Measurements from ENCODE around the gene GALK2.

Gene GALK2

DNA sequence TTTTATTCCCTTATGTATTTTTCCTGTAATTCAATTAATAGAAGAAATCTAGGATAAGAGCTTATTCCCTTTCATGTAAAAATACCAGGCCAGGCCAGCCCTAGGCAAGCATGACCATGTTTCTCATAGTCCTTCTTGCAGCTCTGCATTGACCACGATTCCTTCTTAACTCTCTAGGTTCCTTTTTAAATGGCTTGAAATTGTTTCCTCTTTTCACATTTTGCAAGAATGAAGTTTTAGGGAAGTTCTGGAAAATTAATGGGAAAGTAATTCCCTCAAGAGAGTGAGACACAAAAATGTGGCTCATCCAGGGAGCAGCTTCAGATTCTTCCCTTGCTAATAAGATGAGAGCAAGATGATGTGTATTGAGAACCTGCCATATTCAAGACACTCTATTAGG lies 136.5 kb downstream of the GALK2 start:
- H3K27ac ChIP-seq (ENCODE audit: low read depth, low read length), result no peak overlapping the region
- peaks cover 3% of the 10 kb centered on the region for H3K79me2 ChIP-seq (ENCODE audit: control insufficient read depth, insufficient read depth, low read length, unreplicated experiment)

DNA sequence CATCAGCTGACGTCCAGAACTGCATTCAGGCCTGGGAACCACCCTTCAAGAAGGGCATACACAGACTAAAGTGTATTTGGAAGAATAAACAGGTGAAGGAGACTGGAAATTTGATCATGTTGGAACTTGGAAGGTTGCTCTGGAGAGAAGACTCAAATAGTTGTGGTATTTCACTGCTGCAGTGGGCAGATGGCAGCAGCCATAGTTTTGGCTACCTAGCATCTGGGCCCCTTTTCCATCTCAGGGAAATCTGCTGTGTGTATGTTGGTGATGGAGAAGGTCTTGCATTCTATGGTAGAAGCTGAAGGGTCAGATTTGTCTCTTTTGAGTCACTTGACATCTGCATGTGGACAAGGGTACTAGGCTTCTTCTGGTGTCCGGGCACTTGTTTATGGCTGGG lies 138.6 kb downstream of the GALK2 start:
- peaks cover 7% of the 10 kb centered on the region for H3K4me1 ChIP-seq (ENCODE audit: control insufficient read depth, insufficient read depth, low read length, unreplicated experiment)
- H2AFZ ChIP-seq (ENCODE audit: low read length, unreplicated experiment), result no peak overlapping the region
- no peak overlapping the region for H3K4me3 ChIP-seq (ENCODE audit: low read depth, low read length)
- no peak overlapping the region for H3K27ac ChIP-seq (ENCODE audit: low read depth, low read length)
- H3K27me3 ChIP-seq (ENCODE audit: insufficient read depth, low read length), result no peaks in the 10 kb centered on the region
- H3K79me2 ChIP-seq (ENCODE audit: control insufficient read depth, insufficient read depth, low read length, unreplicated experiment), result no peaks in the 10 kb centered on the region
- peaks cover 8% of the 10 kb centered on the region for H3K36me3 ChIP-seq (ENCODE audit: insufficient read depth, low read length)

More for the DNA sequence above, 136.5 kb downstream of the GALK2 start:
- Histone ChIP-seq H3K27me3 (ENCODE audit: insufficient read depth, low read length) (no peaks in the 10 kb centered on the region), H3K4me1 (ENCODE audit: control insufficient read depth, insufficient read depth, low read length, unreplicated experiment) (no peaks in the 10 kb centered on the region), H2AFZ (ENCODE audit: low read length, unreplicated experiment) (no peak overlapping the region), H3K36me3 (ENCODE audit: insufficient read depth, low read length) (peaks cover 17% of the 10 kb centered on the region), H3K4me3 (ENCODE audit: low read depth, low read length) (no peak overlapping the region)

- Histone ChIP-seq H3K27me3 (ENCODE audit: insufficient read depth, low read length) (no peaks in the 10 kb centered on the region), H2AFZ (ENCODE audit: low read length, unreplicated experiment) (no peak overlapping the region), H3K4me3 (ENCODE audit: low read depth, low read length) (no peak overlapping the region), H3K36me3 (ENCODE audit: insufficient read depth, low read length) (no peaks in the 10 kb centered on the region), H3K79me2 (ENCODE audit: control insufficient read depth, insufficient read depth, low read length, unreplicated experiment) (no peaks in the 10 kb centered on the region), H3K4me1 (ENCODE audit: control insufficient read depth, insufficient read depth, low read length, unreplicated experiment) (peaks cover 11% of the 10 kb centered on the region), H3K27ac (ENCODE audit: low read depth, low read length) (no peak overlapping the region)
These were observed 139.8 kb downstream of the GALK2 start for GRCh38 chr15:49309889-49310288.

- Histone ChIP-seq H3K4me3 (ENCODE audit: low read depth, low read length) (no peak overlapping the region), H3K36me3 (ENCODE audit: insufficient read depth, low read length) (no peaks in the 10 kb centered on the region)
These were observed 143.6 kb downstream of the GALK2 start for GRCh38 chr15:49313650-49314049.

DNA sequence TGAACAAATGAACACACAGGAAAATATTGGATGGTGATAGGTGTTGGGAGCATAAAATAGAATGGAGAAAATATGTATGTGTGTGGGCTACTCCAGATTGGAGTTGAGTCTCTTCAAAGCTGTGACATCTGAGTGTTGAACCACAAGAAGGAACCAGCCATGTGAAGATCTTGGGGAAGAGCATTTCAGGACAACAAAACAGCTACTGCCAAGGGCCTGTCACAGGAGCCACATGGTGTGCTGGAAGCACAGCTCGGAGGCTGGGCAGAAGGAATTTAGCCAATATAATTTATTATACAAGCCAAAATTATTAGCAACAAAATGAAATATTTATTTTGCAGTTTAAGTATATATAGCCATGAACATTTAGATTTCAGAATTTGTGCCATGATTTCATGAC lies 144.7 kb downstream of the GALK2 start:
- Histone ChIP-seq H3K36me3 (ENCODE audit: insufficient read depth, low read length) (0 out of 2 replicates have a peak, but pooled peaks cover 4% of the 10 kb centered on the region), H3K4me3 (ENCODE audit: low read depth, low read length) (no peak overlapping the region), H3K27ac (ENCODE audit: low read depth, low read length) (no peak overlapping the region), H3K79me2 (ENCODE audit: control insufficient read depth, insufficient read depth, low read length, unreplicated experiment) (no peaks in the 10 kb centered on the region), H3K4me1 (ENCODE audit: control insufficient read depth, insufficient read depth, low read length, unreplicated experiment) (peaks cover 11% of the 10 kb centered on the region), H2AFZ (ENCODE audit: low read length, unreplicated experiment) (no peak overlapping the region), H3K27me3 (ENCODE audit: insufficient read depth, low read length) (no peaks in the 10 kb centered on the region)

More at GRCh38 chr15:49313650-49314049, 143.6 kb downstream of the GALK2 start:
- no peaks in the 10 kb centered on the region for H3K79me2 ChIP-seq (ENCODE audit: control insufficient read depth, insufficient read depth, low read length, unreplicated experiment)
- H2AFZ ChIP-seq (ENCODE audit: low read length, unreplicated experiment), result no peak overlapping the region
- no peaks in the 10 kb centered on the region for H3K27me3 ChIP-seq (ENCODE audit: insufficient read depth, low read length)
- peaks cover 11% of the 10 kb centered on the region for H3K4me1 ChIP-seq (ENCODE audit: control insufficient read depth, insufficient read depth, low read length, unreplicated experiment)
- H3K27ac ChIP-seq (ENCODE audit: low read depth, low read length), result no peak overlapping the region

- Histone ChIP-seq H3K27ac (ENCODE audit: low read depth, low read length) (no peak overlapping the region), H3K36me3 (ENCODE audit: insufficient read depth, low read length) (0 out of 2 replicates have a peak, but pooled peaks cover 6% of the 10 kb centered on the region), H3K4me1 (ENCODE audit: control insufficient read depth, insufficient read depth, low read length, unreplicated experiment) (peaks cover 11% of the 10 kb centered on the region), H3K4me3 (ENCODE audit: low read depth, low read length) (no peak overlapping the region), H3K27me3 (ENCODE audit: insufficient read depth, low read length) (no peaks in the 10 kb centered on the region), H2AFZ (ENCODE audit: low read length, unreplicated experiment) (no peak overlapping the region), H3K79me2 (ENCODE audit: control insufficient read depth, insufficient read depth, low read length, unreplicated experiment) (no peaks in the 10 kb centered on the region)
These were observed 145.4 kb downstream of the GALK2 start for GRCh38 chr15:49315391-49315823.

GRCh38 chr15:49320351-49320750 lies 150.3 kb downstream of the GALK2 start:
- Histone ChIP-seq H2AFZ (ENCODE audit: low read length, unreplicated experiment) (no peak overlapping the region), H3K4me3 (ENCODE audit: low read depth, low read length) (no peak overlapping the region), H3K79me2 (ENCODE audit: control insufficient read depth, insufficient read depth, low read length, unreplicated experiment) (no peaks in the 10 kb centered on the region), H3K27me3 (ENCODE audit: insufficient read depth, low read length) (no peaks in the 10 kb centered on the region), H3K27ac (ENCODE audit: low read depth, low read length) (no peak overlapping the region), H3K36me3 (ENCODE audit: insufficient read depth, low read length) (0 out of 2 replicates have a peak, but pooled peaks cover 10% of the 10 kb centered on the region), H3K4me1 (ENCODE audit: control insufficient read depth, insufficient read depth, low read length, unreplicated experiment) (no peaks in the 10 kb centered on the region)

DNA sequence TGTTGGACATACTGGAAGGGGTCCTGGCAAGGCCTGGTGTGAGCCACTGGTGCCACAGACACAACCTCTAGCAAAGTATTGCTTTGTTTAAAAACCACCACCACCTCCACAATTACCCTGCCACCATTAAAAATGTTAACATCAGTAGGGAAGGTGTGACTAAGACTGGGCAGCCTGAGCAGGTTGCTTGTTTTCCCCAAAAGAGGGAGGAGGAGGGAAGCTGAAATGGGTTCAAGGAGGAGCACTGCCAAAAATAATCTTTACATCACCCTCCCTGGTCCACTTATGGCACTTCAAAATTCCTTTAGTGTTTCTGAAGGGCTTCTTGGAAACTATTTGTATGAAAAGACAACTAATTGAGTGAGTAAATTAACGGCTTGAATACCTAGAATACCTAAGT lies 153.2 kb downstream of the GALK2 start:
- Histone ChIP-seq H3K27ac (ENCODE audit: low read depth, low read length) (no peak overlapping the region), H3K79me2 (ENCODE audit: control insufficient read depth, insufficient read depth, low read length, unreplicated experiment) (no peaks in the 10 kb centered on the region)

DNA sequence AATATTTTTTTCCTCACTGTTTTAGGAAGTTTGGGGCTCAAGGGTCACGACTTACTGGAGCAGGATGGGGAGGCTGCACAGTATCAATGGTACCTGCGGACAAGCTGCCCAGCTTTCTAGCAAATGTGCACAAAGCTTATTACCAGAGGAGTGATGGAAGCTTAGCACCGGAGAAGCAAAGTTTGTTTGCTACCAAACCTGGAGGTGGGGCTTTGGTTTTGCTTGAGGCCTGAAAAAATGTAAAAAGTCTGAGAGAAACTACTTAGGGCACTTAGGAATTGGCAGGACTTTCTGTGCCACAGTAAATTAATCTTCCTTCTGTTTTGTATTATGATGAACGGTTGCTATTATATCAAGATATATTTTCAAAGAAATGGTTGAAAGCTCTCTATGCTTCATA lies 157.9 kb downstream of the GALK2 start:
- H3K27ac ChIP-seq (ENCODE audit: low read depth, low read length), result no peak overlapping the region

More for the DNA sequence above, 153.2 kb downstream of the GALK2 start:
- Histone ChIP-seq H3K27me3 (ENCODE audit: insufficient read depth, low read length) (no peaks in the 10 kb centered on the region), H2AFZ (ENCODE audit: low read length, unreplicated experiment) (no peak overlapping the region), H3K4me3 (ENCODE audit: low read depth, low read length) (no peak overlapping the region), H3K4me1 (ENCODE audit: control insufficient read depth, insufficient read depth, low read length, unreplicated experiment) (no peaks in the 10 kb centered on the region), H3K36me3 (ENCODE audit: insufficient read depth, low read length) (0 out of 2 replicates have a peak, but pooled peaks cover 10% of the 10 kb centered on the region)

GRCh38 chr15:49328941-49329340 lies 158.9 kb downstream of the GALK2 start:
- Histone ChIP-seq H3K27ac (ENCODE audit: low read depth, low read length) (no peak overlapping the region), H3K4me3 (ENCODE audit: low read depth, low read length) (no peak overlapping the region), H3K79me2 (ENCODE audit: control insufficient read depth, insufficient read depth, low read length, unreplicated experiment) (no peaks in the 10 kb centered on the region), H3K4me1 (ENCODE audit: control insufficient read depth, insufficient read depth, low read length, unreplicated experiment) (no peaks in the 10 kb centered on the region), H3K27me3 (ENCODE audit: insufficient read depth, low read length) (no peaks in the 10 kb centered on the region), H2AFZ (ENCODE audit: low read length, unreplicated experiment) (no peak overlapping the region), H3K36me3 (ENCODE audit: insufficient read depth, low read length) (peaks cover 6% of the 10 kb centered on the region; the same call in 1 of the 2 replicates)

More for the DNA sequence above, 157.9 kb downstream of the GALK2 start:
- Histone ChIP-seq H3K79me2 (ENCODE audit: control insufficient read depth, insufficient read depth, low read length, unreplicated experiment) (no peaks in the 10 kb centered on the region), H3K4me1 (ENCODE audit: control insufficient read depth, insufficient read depth, low read length, unreplicated experiment) (no peaks in the 10 kb centered on the region), H3K4me3 (ENCODE audit: low read depth, low read length) (no peak overlapping the region), H2AFZ (ENCODE audit: low read length, unreplicated experiment) (no peak overlapping the region), H3K36me3 (ENCODE audit: insufficient read depth, low read length) (peaks cover 6% of the 10 kb centered on the region; the same call in 1 of the 2 replicates), H3K27me3 (ENCODE audit: insufficient read depth, low read length) (no peaks in the 10 kb centered on the region)

DNA sequence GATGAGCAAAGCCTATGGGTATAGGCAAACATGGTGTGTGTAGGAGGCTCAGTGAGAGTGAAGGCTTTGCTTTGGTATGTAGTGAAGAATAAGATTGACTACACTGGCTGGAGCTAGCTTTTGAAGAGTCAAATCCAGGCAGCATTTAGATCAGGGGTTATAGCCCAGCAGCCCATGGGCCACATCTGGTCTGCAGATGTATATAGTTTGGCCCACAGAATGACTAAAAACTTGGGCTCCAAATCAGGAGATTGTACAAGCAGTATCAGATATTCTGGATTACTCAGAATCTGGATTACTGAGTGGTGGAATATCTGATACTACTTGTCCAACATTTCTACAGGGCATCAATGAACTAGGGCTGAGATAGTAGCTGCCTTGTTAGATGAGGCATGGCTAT lies 160.1 kb downstream of the GALK2 start:
- H3K27ac ChIP-seq (ENCODE audit: low read depth, low read length), result no peak overlapping the region
- no peaks in the 10 kb centered on the region for H3K27me3 ChIP-seq (ENCODE audit: insufficient read depth, low read length)
- no peak overlapping the region for H2AFZ ChIP-seq (ENCODE audit: low read length, unreplicated experiment)

More for the DNA sequence above, 160.1 kb downstream of the GALK2 start:
- H3K4me1 ChIP-seq (ENCODE audit: control insufficient read depth, insufficient read depth, low read length, unreplicated experiment), result no peaks in the 10 kb centered on the region
- no peaks in the 10 kb centered on the region for H3K79me2 ChIP-seq (ENCODE audit: control insufficient read depth, insufficient read depth, low read length, unreplicated experiment)
- H3K4me3 ChIP-seq (ENCODE audit: low read depth, low read length), result no peak overlapping the region
- peaks cover 6% of the 10 kb centered on the region; the same call in 1 of the 2 replicates for H3K36me3 ChIP-seq (ENCODE audit: insufficient read depth, low read length)
